ENCODE data around the gene VPS18.
A peak's percentile ranks its signal among the peaks of the same experiment; 100 is the strongest.

The VPS18 gene

GRCh38 chr15:40925495-40925862, 31.2 kb downstream of the VPS18 start:
- no peak for DNase-seq

- DNase-seq = no peak
Measured at GRCh38 chr15:40925863-40926658, 31.8 kb downstream of the VPS18 start.

- DNase-seq = no peak
Measured at GRCh38 chr15:40926659-40927494, 32.6 kb downstream of the VPS18 start.

GRCh38 chr15:40927495-40927872, 33.2 kb downstream of the VPS18 start:
- DNase-seq = no peak

- no peak for DNase-seq
Measured at GRCh38 chr15:40927873-40928806, 33.9 kb downstream of the VPS18 start.

GRCh38 chr15:40928821-40929659, 34.8 kb downstream of the VPS18 start, which contains the start of gene DLL4:
TSS of gene DLL4 (plus strand) at chr15:40929340. CDS start at chr15:40929669, 329 bp downstream.
- DNase-seq = peak; percentile 41

- DNase-seq = peak; percentile 61
Measured at GRCh38 chr15:40929660-40930429, 35.6 kb downstream of the VPS18 start.

- DNase-seq = no peak
Measured at GRCh38 chr15:40930430-40931299, 36.4 kb downstream of the VPS18 start.

- no peak for DNase-seq
Measured at GRCh38 chr15:40931300-40932142, 37.3 kb downstream of the VPS18 start.

- DNase-seq = no peak
Measured at GRCh38 chr15:40932156-40932555, 37.9 kb downstream of the VPS18 start.

- no peak for DNase-seq
Measured at GRCh38 chr15:40932649-40933516, 38.6 kb downstream of the VPS18 start.

GRCh38 chr15:40933517-40933902, 39.3 kb downstream of the VPS18 start:
- DNase-seq = peak; percentile 43

GRCh38 chr15:40934457-40934856, 40.2 kb downstream of the VPS18 start:
- DNase-seq = no peak

GRCh38 chr15:40936234-40936708, 42.0 kb downstream of the VPS18 start:
- DNase-seq = no peak

- no peak for DNase-seq
Measured at GRCh38 chr15:40936709-40937666, 42.7 kb downstream of the VPS18 start.

GRCh38 chr15:40937762-40938535, 43.7 kb downstream of the VPS18 start:
- no peak for DNase-seq

Measured in suppressor macrophage treated with lipopolysaccharide for 4 hours (primary cell).